SK-N-SH treated with all-trans-retinoic acid at 6 μM for 48 hours (cell line): Measurements from ENCODE around the gene GASK1B.

Source experiments
- BACH2 ChIP-seq: fragments of 250-450 bp; sonication (Bioruptor Pico); IDR thresholded peaks from 2 replicates; pipeline ENCODE4 v1.9.0; 2021; ENCODE audit warnings: mild to moderate bottlenecking, borderline replicate concordance
- ISL1 ChIP-seq: fragments of 250-450 bp; sonication (Bioruptor Pico); IDR thresholded peaks from 2 replicates; pipeline ENCODE4 v2.1.2; 2022; ENCODE audit warnings: mild to moderate bottlenecking, moderate library complexity
- POU6F1 ChIP-seq: fragments of 250-450 bp; sonication (Bioruptor Pico); IDR thresholded peaks from 2 replicates; pipeline ENCODE4 v1.8.0; 2021; ENCODE audit warnings: low read depth, mild to moderate bottlenecking, moderate library complexity, borderline replicate concordance
- PPARA ChIP-seq: fragments of 250-450 bp; sonication (Bioruptor Pico); IDR thresholded peaks from 2 replicates; pipeline ENCODE4 v1.5.0; 2020; ENCODE audit warnings: mild to moderate bottlenecking, borderline replicate concordance
- RARB ChIP-seq: fragments of 250-450 bp; sonication (Bioruptor Pico); IDR thresholded peaks from 2 replicates; pipeline ENCODE4 v1.8.0; 2021; ENCODE audit warnings: mild to moderate bottlenecking, moderate library complexity
- TOX ChIP-seq: fragments of 250-450 bp; sonication (Bioruptor Pico); IDR thresholded peaks from 2 replicates; pipeline ENCODE4 v1.8.0; 2021; ENCODE audit warnings: mild to moderate bottlenecking, moderate library complexity, borderline replicate concordance
- ZFP30 ChIP-seq: fragments of 450-650 bp; formaldehyde crosslinking; IDR thresholded peaks from 2 replicates; pipeline ENCODE4 v1.5.0; 2022; ENCODE audit warnings: mild to moderate bottlenecking, moderate library complexity
- TF ChIP-seq, protein P1 (sequence below): fragments of 250-450 bp; sonication (Bioruptor Pico); IDR thresholded peaks from 2 replicates; pipeline ENCODE4 v1.8.0; 2020; ENCODE audit warnings: mild to moderate bottlenecking, moderate library complexity, borderline replicate concordance

DNA sequence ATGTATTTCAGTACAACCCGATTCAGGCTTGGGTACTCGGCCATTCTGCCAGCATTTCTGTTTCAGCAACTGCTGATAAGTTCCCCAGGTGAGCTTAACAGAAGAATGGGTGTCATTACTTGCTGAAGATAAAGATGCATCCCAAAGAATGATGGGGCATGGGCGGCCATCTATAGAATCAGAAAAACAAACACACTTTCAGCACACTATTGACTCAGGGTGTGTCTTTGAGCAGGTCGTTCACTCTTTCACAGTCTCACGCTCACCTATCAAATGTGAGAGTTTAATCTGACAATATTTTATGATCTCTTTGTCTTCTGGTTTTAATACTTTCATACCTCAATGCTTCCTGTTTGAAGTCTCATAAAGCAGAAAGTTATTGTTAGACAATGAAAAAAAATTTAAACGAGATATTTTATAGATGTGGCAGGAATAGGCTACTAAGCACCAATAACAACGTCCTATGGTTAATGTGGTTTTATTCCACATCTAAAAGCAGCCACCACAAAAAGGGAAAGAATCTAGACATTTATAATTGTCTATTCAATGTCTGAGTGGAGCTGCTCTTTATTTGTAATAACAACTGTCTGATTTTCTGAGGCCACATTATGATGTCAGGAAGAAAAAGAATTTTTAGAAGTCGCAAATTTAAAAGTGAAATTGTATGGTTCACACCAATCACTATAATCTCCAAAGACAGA lies 17.0 kb downstream of the GASK1B start:
- TF ChIP-seq ISL1 (CRISPR knock-in tag) (no peak), POU6F1 (CRISPR knock-in tag) (no peak), TOX (CRISPR knock-in tag) (no peak), PPARA (CRISPR knock-in tag) (no peak), ZFP30 (no peak), BACH2 (CRISPR knock-in tag) (no peak), RARB (CRISPR knock-in tag) (no peak)
- TF ChIP-seq, protein P1, sequence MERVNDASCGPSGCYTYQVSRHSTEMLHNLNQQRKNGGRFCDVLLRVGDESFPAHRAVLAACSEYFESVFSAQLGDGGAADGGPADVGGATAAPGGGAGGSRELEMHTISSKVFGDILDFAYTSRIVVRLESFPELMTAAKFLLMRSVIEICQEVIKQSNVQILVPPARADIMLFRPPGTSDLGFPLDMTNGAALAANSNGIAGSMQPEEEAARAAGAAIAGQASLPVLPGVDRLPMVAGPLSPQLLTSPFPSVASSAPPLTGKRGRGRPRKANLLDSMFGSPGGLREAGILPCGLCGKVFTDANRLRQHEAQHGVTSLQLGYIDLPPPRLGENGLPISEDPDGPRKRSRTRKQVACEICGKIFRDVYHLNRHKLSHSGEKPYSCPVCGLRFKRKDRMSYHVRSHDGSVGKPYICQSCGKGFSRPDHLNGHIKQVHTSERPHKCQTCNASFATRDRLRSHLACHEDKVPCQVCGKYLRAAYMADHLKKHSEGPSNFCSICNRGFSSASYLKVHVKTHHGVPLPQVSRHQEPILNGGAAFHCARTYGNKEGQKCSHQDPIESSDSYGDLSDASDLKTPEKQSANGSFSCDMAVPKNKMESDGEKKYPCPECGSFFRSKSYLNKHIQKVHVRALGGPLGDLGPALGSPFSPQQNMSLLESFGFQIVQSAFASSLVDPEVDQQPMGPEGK (CRISPR knock-in tag): no peak
